SU-DHL-6 (cell line): ENCODE measurements around the gene DRAP1.

Experiments used
- H2AFZ ChIP-seq: fragments of 200-600 bp; sonication (generic); 2 replicates; pipeline ENCODE4 v1.6.1; 2014; ENCODE audit warnings: low read depth, mild to moderate bottlenecking, moderate library complexity, mixed read lengths, antibody characterized with exemption, low read length; ENCODE audit not compliant: severe bottlenecking
- H3F3A ChIP-seq: fragments of 200-600 bp; shearing (Covaris generic); 2 replicates; pipeline ENCODE4 v1.6.0; 2016; ENCODE audit warnings: antibody characterized with exemption, mild to moderate bottlenecking; ENCODE audit not compliant: insufficient read depth
- H3K27ac ChIP-seq: fragments of 200-600 bp; sonication (generic); 2 replicates; pipeline ENCODE4 v1.5.1; 2016; ENCODE audit warnings: low read depth, mild to moderate bottlenecking, low read length, moderate library complexity, mixed read lengths
- H3K27me3 ChIP-seq: fragments of 200-600 bp; sonication (generic), shearing (Covaris generic); 2 replicates; pipeline ENCODE4 v1.6.0; 2014; ENCODE audit warnings: mild to moderate bottlenecking, low read length
- H3K36me3 ChIP-seq: fragments of 200-600 bp; sonication (generic); 2 replicates; pipeline ENCODE4 v1.6.1; 2014; ENCODE audit warnings: mild to moderate bottlenecking, low read length, mixed read lengths
- H3K4me2 ChIP-seq: fragments of 300-600, 200-600 bp; shearing (Covaris generic), sonication (generic); 2 replicates; pipeline ENCODE4 v1.6.0; 2014; ENCODE audit warnings: low read length, low read depth, mild to moderate bottlenecking; ENCODE audit not compliant: poor library complexity, severe bottlenecking
- H3K4me3 ChIP-seq: fragments of 200-600 bp; sonication (generic); 2 replicates; pipeline ENCODE4 v1.5.1; 2014; ENCODE audit warnings: antibody characterized with exemption, low read length, mild to moderate bottlenecking, mixed read lengths; ENCODE audit not compliant: insufficient read depth, poor library complexity, severe bottlenecking
- H3K79me2 ChIP-seq: fragments of 200-600 bp; sonication (generic); 2 replicates; pipeline ENCODE4 v1.6.1; 2014; ENCODE audit warnings: mild to moderate bottlenecking, low read length, moderate library complexity; ENCODE audit not compliant: insufficient read depth
- H3K9ac ChIP-seq: fragments of 200-600 bp; sonication (generic); 2 replicates; pipeline ENCODE4 v1.7.0; 2014; ENCODE audit warnings: mild to moderate bottlenecking, low read length
- H3K9me2 ChIP-seq: fragments of 200-600 bp; sonication (generic); replicated peaks from 2 replicates; pipeline ENCODE4 v1.6.1; 2014; ENCODE audit warnings: low read length; ENCODE audit not compliant: insufficient read depth
- H3K9me3 ChIP-seq: fragments of 200-600 bp; sonication (generic); 2 replicates; pipeline ENCODE4 v1.6.1; 2014; ENCODE audit warnings: low read length, mixed read lengths; ENCODE audit not compliant: insufficient read depth
- H4K20me1 ChIP-seq: fragments of 200-600 bp; sonication (generic); 2 replicates; pipeline ENCODE4 v1.6.1; 2014; ENCODE audit warnings: low read depth, mild to moderate bottlenecking, antibody characterized with exemption, low read length, moderate library complexity, mixed read lengths
- CTCF ChIP-seq: fragments of 200-600 bp; sonication (generic); IDR thresholded peaks from one replicate; pipeline ENCODE4 v1.5.1; 2017; ENCODE audit warnings: antibody characterized with exemption, mild to moderate bottlenecking, low read length, moderate library complexity; ENCODE audit not compliant: insufficient read depth, poor library complexity, severe bottlenecking
- EZH2phosphoT487 ChIP-seq: fragments of 200-600 bp; sonication (generic), shearing (Covaris generic); conservative IDR thresholded peaks from 2 replicates; pipeline ENCODE4 v1.6.1; 2018; ENCODE audit warnings: mild to moderate bottlenecking, antibody characterized with exemption, low read length, moderate library complexity, mixed read lengths

DRAP1 gene

GRCh38 chr11:65911682-65912568 is 7.3 kb upstream of the DRAP1 start:
- no peaks in the 10 kb centered on the region for H4K20me1 ChIP-seq
- no peaks in the 10 kb centered on the region for H3F3A ChIP-seq
- no peaks in the 10 kb centered on the region for H3K27me3 ChIP-seq
- TF ChIP-seq EZH2phosphoT487 (no peak), CTCF (no peak)
- H2AFZ ChIP-seq: no peak overlapping the region
- no peaks in the 10 kb centered on the region for H3K9me2 ChIP-seq
- H3K27ac ChIP-seq: no peak overlapping the region
- no peak overlapping the region for H3K9ac ChIP-seq
- H3K4me2 ChIP-seq: no peak overlapping the region
- H3K9me3 ChIP-seq: no peaks in the 10 kb centered on the region
- no peaks in the 10 kb centered on the region for H3K79me2 ChIP-seq
- H3K4me3 ChIP-seq: no peak overlapping the region
- no peaks in the 10 kb centered on the region for H3K36me3 ChIP-seq

GRCh38 chr11:65912845-65913244 is 6.4 kb upstream of the DRAP1 start:
- no peak overlapping the region for H3K4me3 ChIP-seq
- H3K9me3 ChIP-seq: no peaks in the 10 kb centered on the region
- no peaks in the 10 kb centered on the region for H3K9me2 ChIP-seq
- no peak overlapping the region for H2AFZ ChIP-seq
- H3K27ac ChIP-seq: no peak overlapping the region
- no peaks in the 10 kb centered on the region for H3K36me3 ChIP-seq
- no peaks in the 10 kb centered on the region for H3F3A ChIP-seq
- TF ChIP-seq EZH2phosphoT487 (no peak), CTCF (no peak)
- no peak overlapping the region for H3K9ac ChIP-seq
- H3K27me3 ChIP-seq: no peaks in the 10 kb centered on the region
- H4K20me1 ChIP-seq: no peaks in the 10 kb centered on the region
- no peaks in the 10 kb centered on the region for H3K79me2 ChIP-seq
- no peak overlapping the region for H3K4me2 ChIP-seq

GRCh38 chr11:65915101-65915820 is 4.0 kb upstream of the DRAP1 start:
- Histone ChIP-seq H3K27ac (no peak overlapping the region), H3K4me2 (no peak overlapping the region), H3F3A (no peaks in the 10 kb centered on the region), H4K20me1 (no peaks in the 10 kb centered on the region), H3K9me2 (no peaks in the 10 kb centered on the region), H2AFZ (no peak overlapping the region), H3K4me3 (no peak overlapping the region), H3K79me2 (no peaks in the 10 kb centered on the region), H3K27me3 (no peaks in the 10 kb centered on the region), H3K9me3 (no peaks in the 10 kb centered on the region), H3K9ac (no peak overlapping the region), H3K36me3 (no peaks in the 10 kb centered on the region)
- TF ChIP-seq EZH2phosphoT487: no peak
- TF ChIP-seq CTCF: no peak
